Fibroblast of mammary gland (primary cell): ENCODE measurements around the gene HEG1.
A peak's percentile ranks its signal among the peaks of the same experiment; 100 is the strongest.

Source experiments
- DNase-seq: peaks from one replicate; pipeline ENCODE4 v3.0.0-alpha.2; 2010; ENCODE audit warnings: low read depth
- H3K4me3 ChIP-seq: 2 replicates; pipeline ENCODE4 v1.5.1; 2011; ENCODE audit warnings: low read depth, mild to moderate bottlenecking, low read length, moderate library complexity; ENCODE audit not compliant: control insufficient read depth
- TF ChIP-seq, protein P1 (sequence below): conservative IDR thresholded peaks from 2 replicates; pipeline ENCODE4 v1.5.1; 2011; ENCODE audit warnings: low read depth, low read length, inconsistent platforms; ENCODE audit not compliant: control insufficient read depth, insufficient read depth

Gene HEG1

DNA sequence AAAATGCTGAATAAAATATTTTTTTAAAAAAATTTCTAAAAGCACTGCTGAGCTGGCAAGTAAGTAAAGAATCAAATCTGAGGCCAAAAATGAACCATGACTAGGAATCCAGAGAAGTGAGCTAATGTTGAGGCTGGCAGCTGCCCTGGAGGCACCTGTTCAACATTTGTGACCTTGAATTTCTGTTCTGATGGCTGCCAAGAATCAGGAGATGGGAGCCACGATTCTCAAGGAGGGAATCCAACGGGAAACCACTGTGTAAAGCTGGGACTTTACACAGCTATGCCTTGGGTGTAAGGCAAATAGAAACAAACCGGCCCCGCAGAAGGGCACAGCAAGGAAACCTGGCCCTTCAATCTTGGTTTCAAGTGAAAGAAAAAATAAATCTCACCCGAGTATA lies 22.7 kb downstream of the HEG1 start:
- TF ChIP-seq, protein P1, sequence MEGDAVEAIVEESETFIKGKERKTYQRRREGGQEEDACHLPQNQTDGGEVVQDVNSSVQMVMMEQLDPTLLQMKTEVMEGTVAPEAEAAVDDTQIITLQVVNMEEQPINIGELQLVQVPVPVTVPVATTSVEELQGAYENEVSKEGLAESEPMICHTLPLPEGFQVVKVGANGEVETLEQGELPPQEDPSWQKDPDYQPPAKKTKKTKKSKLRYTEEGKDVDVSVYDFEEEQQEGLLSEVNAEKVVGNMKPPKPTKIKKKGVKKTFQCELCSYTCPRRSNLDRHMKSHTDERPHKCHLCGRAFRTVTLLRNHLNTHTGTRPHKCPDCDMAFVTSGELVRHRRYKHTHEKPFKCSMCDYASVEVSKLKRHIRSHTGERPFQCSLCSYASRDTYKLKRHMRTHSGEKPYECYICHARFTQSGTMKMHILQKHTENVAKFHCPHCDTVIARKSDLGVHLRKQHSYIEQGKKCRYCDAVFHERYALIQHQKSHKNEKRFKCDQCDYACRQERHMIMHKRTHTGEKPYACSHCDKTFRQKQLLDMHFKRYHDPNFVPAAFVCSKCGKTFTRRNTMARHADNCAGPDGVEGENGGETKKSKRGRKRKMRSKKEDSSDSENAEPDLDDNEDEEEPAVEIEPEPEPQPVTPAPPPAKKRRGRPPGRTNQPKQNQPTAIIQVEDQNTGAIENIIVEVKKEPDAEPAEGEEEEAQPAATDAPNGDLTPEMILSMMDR, result no peak
- no peak for DNase-seq
- no peak overlapping the region for H3K4me3 ChIP-seq

DNA sequence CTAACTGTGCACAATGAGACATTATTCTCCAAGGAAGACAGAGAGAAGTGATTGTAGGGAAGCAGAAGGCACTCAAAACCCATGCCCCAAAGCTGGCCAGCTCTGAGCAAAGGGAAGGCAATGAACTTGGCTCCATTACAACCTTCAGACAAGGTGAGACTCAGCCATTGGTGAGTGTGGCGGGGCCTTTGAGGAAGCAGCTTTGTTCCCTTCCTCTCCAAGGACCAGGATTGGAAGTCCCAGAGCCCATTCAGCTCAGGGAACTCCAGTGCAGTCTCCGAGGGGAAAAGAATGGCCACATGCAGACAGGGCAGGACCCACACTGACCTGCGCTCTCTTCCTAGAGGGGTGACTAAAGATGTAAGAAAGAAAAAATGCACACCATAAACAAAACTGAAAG lies 23.1 kb downstream of the HEG1 start:
- TF ChIP-seq, protein P1, result no peak
- no peak for DNase-seq
- no peak overlapping the region for H3K4me3 ChIP-seq

DNA sequence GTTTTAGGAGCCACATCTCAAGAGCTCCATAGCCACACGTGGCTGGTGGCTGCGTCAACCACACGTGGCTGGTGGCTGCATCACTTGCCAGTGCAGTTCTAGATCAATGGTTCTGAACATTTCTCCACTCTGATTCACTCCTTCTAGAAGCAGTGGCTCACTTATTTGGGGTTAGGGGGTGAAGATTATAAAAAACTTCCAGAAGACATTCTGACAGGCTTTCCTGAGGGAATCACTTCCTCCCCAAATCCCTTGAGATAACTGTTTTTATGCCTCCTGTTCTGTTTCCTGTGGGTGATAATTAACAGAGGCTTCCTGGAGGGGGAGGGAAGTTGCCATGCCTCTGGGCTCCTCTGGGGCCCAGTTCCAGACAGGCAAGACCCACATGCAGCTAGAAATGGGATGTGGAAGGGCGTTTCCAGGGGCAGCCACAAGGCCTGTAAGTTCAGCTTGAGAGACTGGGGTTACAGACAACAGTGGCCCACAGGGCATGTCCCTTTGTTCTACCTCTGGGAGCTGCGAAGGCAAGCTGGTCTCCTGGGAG lies 23.6 kb downstream of the HEG1 start:
- peak; percentile 62 for DNase-seq
- TF ChIP-seq, protein P1, result no peak
- no peak overlapping the region for H3K4me3 ChIP-seq

DNA sequence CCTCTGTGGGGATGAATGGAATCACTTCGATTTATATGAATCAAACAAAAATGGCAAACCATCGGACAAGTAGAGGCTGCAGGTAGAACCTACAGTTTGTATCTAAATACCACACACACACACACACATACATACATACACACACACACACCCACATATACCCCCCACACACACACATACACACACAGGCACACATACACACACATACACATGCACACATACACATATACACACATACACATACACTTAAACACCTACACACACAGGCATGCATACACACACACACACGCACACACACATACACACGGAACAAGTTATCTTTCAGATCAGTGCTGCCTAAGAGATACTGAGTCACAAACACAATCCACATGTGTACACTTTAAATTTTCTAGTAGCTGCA lies 24.3 kb downstream of the HEG1 start:
- H3K4me3 ChIP-seq, result no peak overlapping the region
- TF ChIP-seq, protein P1, result no peak
- no peak for DNase-seq

DNA sequence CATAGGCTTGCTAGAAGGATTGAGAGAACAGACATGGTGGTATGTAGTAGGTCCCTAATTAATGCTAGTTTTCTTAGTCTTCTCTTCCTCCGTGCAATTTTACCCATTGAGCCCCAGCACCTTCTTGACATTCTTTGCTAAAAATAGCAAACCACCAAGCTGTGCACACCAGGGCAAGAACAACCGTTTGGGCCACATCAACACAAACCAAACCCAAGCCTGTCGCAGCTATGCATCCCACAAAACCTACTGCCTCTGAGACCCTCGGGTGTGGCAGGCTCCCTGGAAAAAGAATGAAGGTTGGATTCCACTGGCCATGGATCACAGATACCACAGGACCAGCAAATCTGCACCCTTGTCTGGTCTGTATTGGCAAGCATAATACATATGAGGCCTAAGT lies 27.1 kb downstream of the HEG1 start:
- H3K4me3 ChIP-seq, result no peak overlapping the region
- TF ChIP-seq, protein P1, result no peak
- DNase-seq, result no peak

DNA sequence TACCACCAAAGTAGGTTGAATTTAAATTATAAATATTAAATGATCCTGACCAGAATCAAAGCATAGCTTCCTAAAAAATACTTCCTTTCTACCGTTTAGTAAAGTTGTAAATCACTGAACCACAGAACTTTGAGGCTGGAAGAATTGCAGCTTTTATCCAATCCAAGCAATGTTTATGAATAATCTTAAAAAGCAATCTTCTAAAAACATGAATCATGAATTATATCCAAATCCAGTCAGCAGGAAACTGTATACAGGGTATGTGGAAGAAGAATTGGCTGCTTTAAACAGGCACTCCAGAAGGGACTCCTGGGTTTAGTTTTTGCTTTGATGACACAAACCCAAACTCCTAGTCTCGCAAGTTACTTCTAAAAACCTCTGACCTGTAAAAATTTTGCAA lies 30.2 kb downstream of the HEG1 start:
- peak; percentile 17 for DNase-seq
- TF ChIP-seq, protein P1, result no peak
- H3K4me3 ChIP-seq, result no peak overlapping the region

DNA sequence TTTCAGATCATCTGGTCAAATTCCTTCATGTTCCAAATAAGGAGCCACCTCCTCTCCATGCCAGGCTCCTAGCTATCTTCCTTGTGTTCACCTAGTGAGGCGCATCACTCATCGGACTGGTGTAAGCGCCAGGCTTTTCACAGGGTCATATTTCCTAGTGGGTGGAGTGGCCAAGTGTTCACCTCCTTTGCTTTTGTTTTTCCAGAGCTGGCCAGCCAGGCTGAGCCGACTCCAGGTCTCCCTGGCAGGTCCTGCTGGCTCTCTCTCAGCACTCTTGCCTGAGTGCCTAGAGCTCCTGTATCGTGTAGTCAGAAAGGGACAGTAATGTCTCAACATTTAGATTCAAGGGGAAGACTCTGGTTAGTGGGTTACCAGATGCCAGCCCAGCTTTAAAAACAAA lies 31.0 kb downstream of the HEG1 start:
- peak; percentile 46 for DNase-seq
- TF ChIP-seq, protein P1, result no peak
- no peak overlapping the region for H3K4me3 ChIP-seq
